GM19324 (cell line): ENCODE measurements around the gene GTF3C1.
"Not testable (repeated sequence)": the region's sequence is repeated elsewhere in the genome, so short reads cannot be mapped to it uniquely, and the experiment has no call there.

Experiments
- ATAC-seq: cut with Tn5 transposase; IDR thresholded peaks from one replicate; pipeline ENCODE4 v1.9.1; 2021; ENCODE audit warnings: mild to moderate bottlenecking, moderate library complexity; ENCODE audit not compliant: unreplicated experiment, low FRiP score

The GTF3C1 gene

GRCh38 chr16:27447301-27447700 lies 102.4 kb downstream of the GTF3C1 start:
- ATAC-seq = no peak

DNA sequence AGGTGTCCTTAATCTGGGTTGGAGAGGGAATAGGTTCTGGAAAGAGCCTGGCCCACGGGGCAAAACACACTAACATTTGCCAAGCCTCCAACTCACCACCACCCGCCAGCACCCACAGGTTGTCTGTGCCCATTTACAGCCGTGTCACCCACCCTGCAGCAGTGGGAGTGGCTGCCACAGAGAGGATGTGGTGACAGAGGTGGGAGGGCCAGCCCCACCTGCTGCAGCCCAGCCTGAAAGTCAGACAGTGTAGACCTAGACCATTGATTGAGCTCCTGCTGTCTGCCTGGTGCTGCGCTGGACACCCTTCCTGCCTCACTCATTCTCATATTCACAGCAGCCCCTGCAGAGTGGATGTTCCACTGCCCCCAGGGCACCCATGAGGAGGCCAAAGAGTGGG lies 103.0 kb downstream of the GTF3C1 start:
- ATAC-seq = no peak

DNA sequence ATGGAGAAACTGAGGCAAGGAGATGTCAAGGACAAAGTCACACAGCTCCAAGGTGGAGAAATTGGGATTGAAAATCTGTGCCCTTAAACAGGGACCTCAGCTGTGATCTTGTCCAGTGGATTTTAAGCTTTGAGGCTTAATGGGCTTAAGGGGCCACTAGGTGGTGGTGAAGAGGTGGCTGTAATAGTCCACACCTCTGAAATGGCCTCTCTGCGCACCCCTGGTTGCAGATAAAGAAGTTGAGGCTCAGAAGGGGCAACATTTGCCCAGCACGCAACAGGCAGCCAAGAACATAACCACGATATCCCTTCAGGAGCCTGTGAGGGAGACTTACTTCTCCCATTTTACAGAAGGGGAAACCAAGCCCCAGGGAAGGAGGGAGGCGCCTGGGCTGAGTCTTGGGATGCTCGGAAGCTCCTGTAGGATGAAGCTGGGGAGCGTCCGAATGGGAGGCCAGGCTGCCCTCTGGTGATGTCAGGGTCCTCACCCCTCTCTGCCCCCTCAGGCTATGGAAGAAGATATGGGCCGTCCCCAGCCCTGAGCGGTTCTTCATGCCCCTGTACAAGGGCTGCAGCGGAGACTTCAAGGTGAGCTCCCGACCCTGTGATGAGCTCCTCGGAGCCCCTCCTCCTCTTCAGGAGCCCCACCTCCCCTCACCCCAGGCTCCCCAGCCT lies 104.1 kb downstream of the GTF3C1 start:
- ATAC-seq = no peak

- no peak for ATAC-seq
Measured at GRCh38 chr16:27444470-27444869, 105.2 kb downstream of the GTF3C1 start.

- ATAC-seq = no peak
Measured at GRCh38 chr16:27444015-27444414, 105.7 kb downstream of the GTF3C1 start.

- no peak for ATAC-seq
Measured at GRCh38 chr16:27441998-27442397, 107.7 kb downstream of the GTF3C1 start.

DNA sequence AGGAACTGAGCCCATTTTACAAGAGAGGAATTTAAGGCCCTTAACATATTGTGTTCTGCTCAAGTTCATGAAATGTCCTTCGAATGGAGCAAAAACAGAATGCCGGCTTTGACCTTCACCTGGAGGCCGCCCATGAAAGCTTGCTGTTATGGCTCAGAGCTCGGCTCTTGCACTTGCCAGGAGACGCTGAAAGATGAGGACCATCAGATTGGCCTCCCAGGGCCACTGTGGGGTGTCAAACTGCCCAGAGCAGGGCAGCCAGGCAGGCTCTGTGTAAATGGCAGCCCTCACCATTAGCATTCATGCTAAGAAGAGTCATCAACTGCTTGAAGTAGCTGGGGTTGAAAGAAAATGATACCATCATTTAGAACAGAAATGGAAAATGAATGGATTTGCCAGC lies 108.4 kb downstream of the GTF3C1 start:
- ATAC-seq = no peak

DNA sequence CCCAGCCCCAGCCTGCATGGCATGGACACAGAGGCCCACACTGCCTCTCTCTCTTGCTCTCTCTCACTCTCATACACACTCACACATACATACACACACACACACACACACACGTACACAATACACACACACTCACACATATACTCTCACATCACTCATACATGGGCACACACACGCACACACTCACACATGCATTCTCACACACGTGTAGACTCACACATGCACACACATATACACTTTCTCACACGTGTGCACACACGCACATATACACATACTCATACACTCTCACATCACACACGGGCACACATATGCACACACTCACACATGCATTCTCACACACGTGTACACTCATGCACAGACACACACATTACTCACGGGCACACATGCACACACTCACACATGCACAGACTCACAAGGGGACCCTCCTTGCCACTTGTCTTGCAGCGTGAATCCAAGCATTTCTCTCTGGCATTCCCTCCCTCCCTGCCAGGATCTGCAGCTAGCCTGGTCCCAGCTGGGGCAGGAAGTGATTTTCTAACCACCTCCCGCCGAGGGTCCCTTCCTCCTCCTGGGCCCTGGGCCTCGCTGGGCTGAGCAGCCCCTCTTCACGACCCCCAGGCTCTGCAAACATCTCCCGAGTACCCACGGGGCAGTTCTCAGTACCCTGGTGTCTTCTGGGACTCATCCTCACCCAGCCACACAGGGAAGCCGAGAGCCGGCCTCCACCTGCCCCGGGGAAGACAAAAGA lies 110.3 kb downstream of the GTF3C1 start:
- ATAC-seq = no peak

- ATAC-seq = no peak
Measured at GRCh38 chr16:27437946-27438345, 111.8 kb downstream of the GTF3C1 start.

DNA sequence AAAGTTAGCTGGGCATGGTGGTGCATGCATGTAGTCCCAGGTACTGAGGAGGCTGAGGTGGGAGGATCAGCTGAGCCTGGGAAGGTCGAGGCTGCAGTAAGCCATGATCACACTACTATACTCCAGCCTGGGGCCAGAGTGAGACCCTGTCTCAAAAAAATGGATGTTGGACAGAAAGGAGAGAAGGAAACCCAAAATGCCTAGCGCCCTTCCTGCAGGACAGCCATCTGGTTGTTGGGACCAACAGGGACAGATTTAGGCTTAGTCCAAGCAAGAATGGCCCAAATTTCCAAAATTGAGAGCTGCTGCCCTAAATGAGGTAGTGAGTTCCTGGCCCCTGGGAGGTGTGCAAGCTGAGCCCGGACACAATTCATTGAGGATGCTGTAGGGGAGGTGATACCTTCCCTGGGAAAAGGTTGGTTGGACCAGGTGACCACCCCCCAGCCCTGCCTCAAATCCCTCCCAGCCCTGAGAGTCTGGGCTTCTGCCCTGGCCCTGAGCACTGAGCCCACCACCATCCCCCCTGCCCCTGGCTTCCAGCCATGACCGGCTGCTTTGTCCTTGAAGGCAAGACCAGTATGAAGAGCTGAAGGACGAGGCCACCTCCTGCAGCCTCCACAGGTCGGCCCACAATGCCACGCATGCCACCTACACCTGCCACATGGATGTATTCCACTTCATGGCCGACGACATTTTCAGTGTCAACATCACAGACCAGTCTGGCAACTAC lies 112.6 kb downstream of the GTF3C1 start:
- no peak for ATAC-seq

DNA sequence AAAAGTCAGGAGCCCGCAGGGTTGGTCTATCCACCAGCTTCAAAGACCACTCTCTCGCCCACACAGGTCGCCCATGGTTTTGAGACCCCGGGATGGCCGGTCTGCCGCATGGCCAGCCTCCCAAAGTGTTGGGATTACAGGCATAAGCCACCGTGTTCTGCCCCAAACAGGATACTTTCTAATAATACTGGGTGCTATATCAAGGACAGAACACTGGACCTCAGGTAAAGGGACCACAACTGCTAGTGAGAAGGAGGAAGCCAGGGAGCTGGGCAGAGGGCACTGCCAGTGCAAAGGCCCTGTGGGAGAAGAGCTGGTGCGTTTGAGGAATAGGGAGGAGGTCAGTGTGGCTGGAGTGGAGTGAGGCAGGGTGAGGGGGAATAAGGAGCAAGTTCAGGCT lies 113.6 kb downstream of the GTF3C1 start:
- no peak for ATAC-seq

- not testable (repeated sequence) for ATAC-seq
Measured at GRCh38 chr16:27435146-27435545, 114.6 kb downstream of the GTF3C1 start.

GRCh38 chr16:27434141-27435051 lies 115.3 kb downstream of the GTF3C1 start:
- no peak for ATAC-seq

- no peak for ATAC-seq
Measured at GRCh38 chr16:27433636-27434035, 116.1 kb downstream of the GTF3C1 start.

DNA sequence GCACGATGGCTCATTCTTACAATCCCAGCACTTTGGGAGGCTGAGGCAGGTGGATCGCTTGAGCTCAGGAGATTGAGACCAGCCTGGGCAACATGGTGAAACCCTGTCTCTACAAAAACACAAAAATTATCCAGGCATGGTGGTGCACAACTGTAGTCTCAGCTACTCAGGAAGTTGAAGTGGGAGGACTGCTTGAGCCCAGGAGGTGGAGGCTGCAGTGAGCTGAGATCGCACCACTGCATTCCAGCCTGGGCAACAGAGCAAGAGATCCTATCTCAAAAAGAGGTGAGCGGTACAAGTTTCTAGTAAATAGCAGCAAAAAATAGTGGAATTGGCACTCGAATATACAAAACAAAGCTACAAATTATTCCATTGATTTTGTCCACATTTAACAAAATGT lies 116.5 kb downstream of the GTF3C1 start:
- not testable (repeated sequence) for ATAC-seq

DNA sequence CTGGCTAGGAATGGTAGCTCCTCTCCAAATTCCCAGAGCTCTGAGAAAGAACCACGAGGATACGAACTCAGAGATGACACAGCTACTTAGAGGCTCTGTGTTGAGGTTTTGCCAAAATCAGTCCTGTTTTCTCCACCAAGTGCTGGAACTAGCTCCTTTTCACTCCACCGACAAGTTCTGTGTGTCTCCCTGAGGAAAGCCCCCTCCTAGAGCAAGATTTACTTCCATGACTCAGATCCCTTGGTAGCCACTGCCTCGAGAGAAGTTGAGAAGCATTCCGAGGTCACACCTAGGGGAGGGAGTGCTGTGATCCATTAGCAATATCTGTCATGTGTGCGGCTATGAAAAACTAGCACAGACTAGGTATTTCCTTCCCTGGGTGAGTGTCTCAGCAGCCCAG lies 117.2 kb downstream of the GTF3C1 start:
- ATAC-seq = no peak

DNA sequence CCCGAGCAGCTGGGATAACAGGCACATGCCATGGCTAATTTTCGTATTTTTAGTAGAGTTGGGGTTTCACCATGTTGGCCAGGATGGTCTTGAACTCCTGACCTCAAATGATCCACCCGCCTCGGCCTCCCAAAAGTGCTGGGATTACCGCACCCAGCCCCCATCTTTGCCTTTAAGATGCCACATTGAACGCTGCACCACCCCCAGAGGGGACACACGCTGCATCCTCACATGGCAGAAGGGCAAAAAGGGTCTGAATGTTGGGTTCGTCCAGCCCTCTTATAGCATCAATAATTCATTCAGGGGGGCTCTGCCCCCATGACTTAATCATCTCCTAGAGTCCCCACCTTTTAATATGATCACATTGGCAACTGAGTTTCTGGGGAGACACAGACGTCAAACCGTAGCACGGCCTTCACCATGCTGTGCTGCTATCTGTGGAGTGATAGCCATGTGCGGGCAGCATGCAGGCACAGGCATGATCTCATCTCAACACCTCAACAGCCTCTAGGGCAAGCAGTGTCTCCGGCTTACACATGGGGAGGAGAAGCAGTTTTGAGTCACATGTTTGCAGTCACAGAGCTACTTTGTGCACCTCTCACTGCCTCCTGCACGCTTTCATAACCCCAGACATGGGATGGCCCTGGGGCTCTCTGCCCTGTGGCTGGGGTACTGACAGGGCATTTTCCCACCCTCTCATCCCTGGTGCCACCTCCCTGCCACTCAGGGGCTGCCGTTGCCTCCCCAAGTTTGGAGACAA lies 117.8 kb downstream of the GTF3C1 start:
- no peak for ATAC-seq

GRCh38 chr16:27430923-27431484 lies 118.7 kb downstream of the GTF3C1 start:
- ATAC-seq = no peak

DNA sequence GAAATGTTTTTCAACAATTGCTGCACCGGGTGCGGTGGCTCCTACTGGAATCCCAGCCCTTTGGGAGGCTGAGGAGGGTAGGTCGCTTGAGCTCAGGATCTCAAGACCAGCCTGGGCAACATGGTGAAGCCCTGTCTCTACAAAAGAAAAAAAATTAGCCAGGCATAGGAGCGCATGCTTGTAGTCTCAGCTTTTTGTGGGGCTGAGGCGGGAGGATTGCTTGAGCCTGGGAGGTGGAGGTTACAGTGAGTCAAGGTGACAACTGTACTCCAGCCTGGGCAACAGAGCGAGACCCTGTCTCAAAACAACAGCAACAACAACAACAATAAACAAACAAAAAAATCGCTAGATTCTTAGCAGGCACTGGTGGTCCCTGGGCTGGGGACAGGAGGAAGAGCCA lies 119.2 kb downstream of the GTF3C1 start:
- ATAC-seq = no peak
